A375 (cell line): Measurements from ENCODE around the gene BAG2. TPM values are rescaled to one million over a fixed set of nuclear protein-coding genes. Genes with fewer than 3 reads are reported as not detected.

ENCODE experiments used
- total RNA-seq: library from RNA; depleted of rRNA; stranded (reverse); fragments of >200 nt; shearing (Covaris generic); gene quantifications from 2 replicates; pipeline ENCODE4 v1.2.3, GENCODE V29; 2014; rRNA removed

Gene BAG2
- total RNA-seq = 3.7 and 4.9 TPM in 2 replicates

DNA sequence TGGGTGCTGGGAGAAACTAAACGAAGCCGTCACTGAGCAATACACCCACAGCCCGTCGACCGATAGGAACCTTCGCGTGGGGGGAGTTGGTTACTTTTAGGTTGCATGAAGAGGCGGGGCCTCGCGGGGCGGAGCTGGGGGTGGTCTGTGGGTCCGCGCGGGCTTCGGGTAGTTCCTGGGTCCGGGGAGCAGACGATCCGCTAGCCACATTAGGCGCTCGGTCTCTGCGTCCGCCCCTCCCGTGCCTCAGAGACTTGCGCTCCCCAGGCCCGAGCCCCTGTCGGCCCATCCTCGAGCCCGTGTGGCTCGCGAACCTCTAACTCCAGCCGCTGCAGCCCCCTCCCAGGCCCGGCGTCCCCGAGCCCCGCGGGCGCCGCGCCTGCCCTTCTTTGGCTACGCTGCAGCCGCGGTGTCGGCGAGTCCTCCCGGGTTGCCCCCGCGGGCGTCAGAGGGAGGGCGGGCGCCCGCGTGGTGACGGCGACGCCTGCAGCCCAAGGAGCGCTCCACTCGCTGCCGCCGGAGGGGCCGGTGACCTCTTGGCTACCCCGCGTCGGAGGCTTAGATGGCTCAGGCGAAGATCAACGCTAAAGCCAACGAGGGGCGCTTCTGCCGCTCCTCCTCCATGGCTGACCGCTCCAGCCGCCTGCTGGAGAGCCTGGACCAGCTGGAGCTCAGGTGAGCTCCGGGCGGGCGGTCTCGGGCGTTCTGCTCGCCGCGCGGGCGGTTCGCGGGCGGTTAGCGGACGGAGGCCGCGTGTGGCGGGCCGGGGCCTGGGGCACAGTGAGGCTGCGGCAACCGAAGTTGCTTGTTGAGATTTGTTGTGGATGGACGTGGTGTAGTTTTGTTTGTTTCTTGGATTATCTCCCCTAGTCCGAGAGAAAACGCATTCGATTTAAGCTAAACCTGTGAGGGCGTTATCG lies at the start of gene BAG2:
Gene BAG2 (plus strand): TSS at position 191 of the 920 bp plus-strand sequence. CDS start 372 bp downstream, at position 563.

DNA sequence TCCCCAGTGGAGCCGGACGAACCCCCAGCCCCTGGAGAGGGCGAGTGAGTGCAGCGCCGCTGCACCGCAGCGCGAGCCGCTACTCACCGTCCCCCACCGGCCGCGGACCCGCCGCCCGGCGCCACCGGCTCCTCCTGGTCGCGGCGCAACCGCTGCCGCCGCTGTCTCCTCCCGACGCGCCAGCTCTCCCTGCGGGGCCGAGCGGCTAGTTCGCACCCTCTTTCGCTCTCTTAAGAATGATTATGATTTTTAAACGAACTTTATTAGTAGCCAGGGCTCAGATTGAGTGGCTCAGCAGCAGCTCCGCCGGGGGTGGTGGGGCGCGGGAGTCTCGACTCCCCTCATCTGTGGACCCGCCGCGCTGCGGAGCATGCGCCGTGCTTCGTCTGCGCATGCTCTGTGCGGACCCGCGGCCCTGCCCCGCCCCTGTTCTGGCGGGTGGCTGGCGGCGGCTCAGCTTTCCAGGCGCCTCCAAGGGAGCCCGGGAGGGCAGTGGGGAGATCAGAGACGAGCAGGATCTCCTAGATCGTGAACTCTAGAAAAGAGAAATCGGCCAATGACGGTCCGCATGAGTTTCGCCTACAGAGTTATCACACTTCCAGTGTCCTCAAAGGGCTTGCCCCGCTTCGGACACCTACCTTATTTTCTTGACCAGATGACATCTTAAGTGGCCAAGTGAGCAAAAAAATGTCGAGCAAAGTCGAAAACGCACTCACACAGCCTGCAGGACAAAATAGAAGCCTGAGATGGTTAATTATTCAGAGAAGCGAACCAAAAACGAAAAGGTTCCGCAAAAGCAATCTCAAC lies 50.0 kb downstream of the BAG2 start, which contains the start of gene RAB23:
Gene RAB23 (minus strand): TSS at position 372 of the 807 bp plus-strand sequence. CDS start 11,927 bp downstream, outside the sequence.

Other genes starting within 250 kb of the BAG2 start
- 1.7 and 4.0 TPM in 2 replicates for gene BEND6, start 217.2 kb upstream of the BAG2 start, total RNA-seq
- 11.0 and 11.6 TPM in 2 replicates for gene KIAA1586, start 125.6 kb upstream of the BAG2 start, total RNA-seq
- 28.4 and 33.4 TPM in 2 replicates for gene ZNF451, start 82.1 kb upstream of the BAG2 start, total RNA-seq
- 3.6 and 5.2 TPM in 2 replicates for gene RAB23, start 50.0 kb downstream of the BAG2 start, total RNA-seq
- 15.2 and 21.8 TPM in 2 replicates for gene PRIM2, start 145.3 kb downstream of the BAG2 start, total RNA-seq